Panc1 (cell line): ENCODE data around the gene TREML2. TPM values are rescaled to one million over a fixed set of nuclear protein-coding genes. Genes with fewer than 3 reads are reported as not detected.

ENCODE experiments used
- ATAC-seq: fragments of 200-7000 bp; cut with Tn5 transposase; 2 replicates; pipeline ENCODE4 v1.9.1; 2020; ENCODE audit warnings: mild to moderate bottlenecking, moderate library complexity
- BruUV-seq: library from RNA; stranded (reverse); fragments of 400-500 nt; replicated peaks from 2 replicates; lab custom pipeline; 2021; lab: Mats Ljungman, UMichigan
- CTCF ChIA-PET: fragments of 300-600 bp; sonication (Branson Sonifier 250); formaldehyde crosslinking; loops from one replicate; lab custom pipeline; 2022; ENCODE audit warnings: antibody characterized with exemption; lab: Charles Lee
- POLR2A ChIA-PET: fragments of 300-600 bp; sonication (Branson Sonifier 250); formaldehyde crosslinking; loops from one replicate; lab custom pipeline; 2022; ENCODE audit warnings: antibody characterized with exemption; lab: Charles Lee
- DNase-seq: peaks from one replicate; pipeline ENCODE4 v3.0.0-alpha.2; 2010; ENCODE audit warnings: low read depth, low spot score
- H3K27ac ChIP-seq: 2 replicates; pipeline ENCODE4 v1.5.1; 2011; ENCODE audit warnings: mild to moderate bottlenecking, low read length, inconsistent platforms
- H3K27me3 ChIP-seq: fragments of 200-500 bp; sonication (Bioruptor generic); 2 replicates; pipeline ENCODE4 v1.6.0; 2014; ENCODE audit warnings: low read length, inconsistent platforms; ENCODE audit not compliant: control insufficient read depth, insufficient read depth
- H3K36me3 ChIP-seq: fragments of 200-500 bp; sonication (Bioruptor generic); 2 replicates; pipeline ENCODE4 v1.5.1; 2014; ENCODE audit warnings: inconsistent platforms, mild to moderate bottlenecking, low read length, moderate library complexity; ENCODE audit not compliant: control insufficient read depth, insufficient read depth
- H3K4me1 ChIP-seq: 2 replicates; pipeline ENCODE4 v1.5.1; 2011; ENCODE audit warnings: inconsistent platforms, mild to moderate bottlenecking, low read length, moderate library complexity; ENCODE audit not compliant: control insufficient read depth, insufficient read depth
- H3K4me3 ChIP-seq, 2 experiments: 2 replicates each; pipeline ENCODE4 v1.5.1; 2011 to 2012; ENCODE audit warnings: low read depth in 2 of 2, low read length in 2 of 2, mild to moderate bottlenecking in 2 of 2, inconsistent platforms in 1 of 2, moderate library complexity in 1 of 2
- H3K9me3 ChIP-seq: fragments of 200-500 bp; sonication (Bioruptor generic); 2 replicates; pipeline ENCODE4 v1.5.1; 2014; ENCODE audit warnings: low read depth, mild to moderate bottlenecking, inconsistent platforms, low read length, moderate library complexity; ENCODE audit not compliant: control insufficient read depth, insufficient read depth
- CTCF ChIP-seq: fragments of 450-650 bp; IDR thresholded peaks from 2 replicates; pipeline ENCODE4 v1.5.1; 2017; ENCODE audit warnings: mild to moderate bottlenecking
- POLR2AphosphoS5 ChIP-seq: IDR thresholded peaks from 2 replicates; pipeline ENCODE4 v1.6.1; 2012; ENCODE audit warnings: mild to moderate bottlenecking, low read depth, low read length, moderate library complexity
- SIN3A ChIP-seq: IDR thresholded peaks from 2 replicates; pipeline ENCODE4 v1.6.1; 2012; ENCODE audit warnings: low read depth, mild to moderate bottlenecking, low read length, moderate library complexity, borderline replicate concordance; ENCODE audit not compliant: insufficient read depth
- TCF7L2 ChIP-seq: IDR thresholded peaks from 2 replicates; pipeline ENCODE4 v1.6.1; 2011; ENCODE audit warnings: mild to moderate bottlenecking, low read depth, low read length, inconsistent platforms
- in situ Hi-C: cut with HindIII; loops from 2 replicates; pipeline ENCODE4 v1.10.0; 2016; ENCODE audit warnings: low sequenced_read_pairs, low pct_unique_long_range_greater_than_20kb
- intact Hi-C: fragments of 100-400 bp; cut with micrococcal nuclease; formaldehyde crosslinking; loops from one replicate; pipeline ENCODE4 v1.10.0; 2022; ENCODE audit not compliant: unreplicated experiment
- total RNA-seq: library from RNA; stranded (reverse); gene quantifications from one replicate; pipeline ENCODE4 v1.2.1, GENCODE V29; 2021; ENCODE audit not compliant: unreplicated experiment
- TF ChIP-seq, protein P1 (sequence below), 2 experiments: IDR thresholded peaks; 2 replicates each; pipeline ENCODE4 v1.6.1; 2011 to 2012; ENCODE audit warnings: low read depth in 2 of 2, control low read depth in 1 of 2, low read length in 1 of 2, mild to moderate bottlenecking in 1 of 2, moderate library complexity in 1 of 2; ENCODE audit not compliant: insufficient read depth in 1 of 2

Gene TREML2
- total RNA-seq, 1 experiment from 2014 or later, result not detected

- Histone ChIP-seq H3K36me3 (no peaks in the 10 kb centered on the region), H3K4me1 (no peaks in the 10 kb centered on the region), H3K27ac (no peak within 1 kb of the TSS), H3K4me3 (no peak within 1 kb of the TSS), H3K27me3 (peaks cover 7% of the 10 kb centered on the region; the same call in 1 of the 2 replicates), H3K9me3 (no peaks in the 10 kb centered on the region)
- no peak for DNase-seq
- in situ Hi-C loops (no loop called here), intact Hi-C loops (loop anchor here (10.0 kb wide), 1 partner anchor 58 kb away; no protein-coding TSS in a partner anchor)
- TF ChIP-seq, protein P1, sequence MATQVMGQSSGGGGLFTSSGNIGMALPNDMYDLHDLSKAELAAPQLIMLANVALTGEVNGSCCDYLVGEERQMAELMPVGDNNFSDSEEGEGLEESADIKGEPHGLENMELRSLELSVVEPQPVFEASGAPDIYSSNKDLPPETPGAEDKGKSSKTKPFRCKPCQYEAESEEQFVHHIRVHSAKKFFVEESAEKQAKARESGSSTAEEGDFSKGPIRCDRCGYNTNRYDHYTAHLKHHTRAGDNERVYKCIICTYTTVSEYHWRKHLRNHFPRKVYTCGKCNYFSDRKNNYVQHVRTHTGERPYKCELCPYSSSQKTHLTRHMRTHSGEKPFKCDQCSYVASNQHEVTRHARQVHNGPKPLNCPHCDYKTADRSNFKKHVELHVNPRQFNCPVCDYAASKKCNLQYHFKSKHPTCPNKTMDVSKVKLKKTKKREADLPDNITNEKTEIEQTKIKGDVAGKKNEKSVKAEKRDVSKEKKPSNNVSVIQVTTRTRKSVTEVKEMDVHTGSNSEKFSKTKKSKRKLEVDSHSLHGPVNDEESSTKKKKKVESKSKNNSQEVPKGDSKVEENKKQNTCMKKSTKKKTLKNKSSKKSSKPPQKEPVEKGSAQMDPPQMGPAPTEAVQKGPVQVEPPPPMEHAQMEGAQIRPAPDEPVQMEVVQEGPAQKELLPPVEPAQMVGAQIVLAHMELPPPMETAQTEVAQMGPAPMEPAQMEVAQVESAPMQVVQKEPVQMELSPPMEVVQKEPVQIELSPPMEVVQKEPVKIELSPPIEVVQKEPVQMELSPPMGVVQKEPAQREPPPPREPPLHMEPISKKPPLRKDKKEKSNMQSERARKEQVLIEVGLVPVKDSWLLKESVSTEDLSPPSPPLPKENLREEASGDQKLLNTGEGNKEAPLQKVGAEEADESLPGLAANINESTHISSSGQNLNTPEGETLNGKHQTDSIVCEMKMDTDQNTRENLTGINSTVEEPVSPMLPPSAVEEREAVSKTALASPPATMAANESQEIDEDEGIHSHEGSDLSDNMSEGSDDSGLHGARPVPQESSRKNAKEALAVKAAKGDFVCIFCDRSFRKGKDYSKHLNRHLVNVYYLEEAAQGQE (IDR thresholded peaks at IDR 0.05; ENCODE audit: insufficient read depth in 1 of 2, low read depth in 2 of 2, low read length in 1 of 2), result no peak
- no peak for TF ChIP-seq POLR2AphosphoS5
- TF ChIP-seq TCF7L2, result no peak
- no peak for TF ChIP-seq SIN3A
- no peak for TF ChIP-seq CTCF
- ChIA-PET POLR2A (no interaction called here), CTCF (no interaction called here)
- no TSS peak for BruUV-seq
- ATAC-seq, result no peak
Observed at GRCh38 chr6:41162687-41163418, 38.1 kb downstream of the TREML2 start, which contains the start of gene TREM2. Gene TREM2 (minus strand): TSS chr6:41163116. CDS start chr6:41163082, 34 bp downstream.

- DNase-seq (no peak), ATAC-seq (no peak)
- no TSS peak for BruUV-seq
- intact Hi-C loops (loop anchor here (10.0 kb wide), 1 partner anchor 57 kb away; no protein-coding TSS in a partner anchor), in situ Hi-C loops (no loop called here)
- CTCF ChIA-PET, result no interaction called here
- Histone ChIP-seq H3K4me3 (no peak overlapping the region), H3K36me3 (no peaks in the 10 kb centered on the region), H3K9me3 (no peaks in the 10 kb centered on the region), H3K4me1 (no peaks in the 10 kb centered on the region), H3K27me3 (peaks cover 7% of the 10 kb centered on the region; the same call in 1 of the 2 replicates), H3K27ac (no peak overlapping the region)
- no peak for TF ChIP-seq SIN3A
- TF ChIP-seq CTCF, result no peak
- TF ChIP-seq, protein P1 (IDR thresholded peaks at IDR 0.05; ENCODE audit: insufficient read depth in 1 of 2, low read depth in 2 of 2, low read length in 1 of 2), result no peak
- no peak for TF ChIP-seq POLR2AphosphoS5
- TF ChIP-seq TCF7L2, result no peak
- POLR2A ChIA-PET, result no interaction called here
Observed at GRCh38 chr6:41161851-41162552, 38.9 kb downstream of the TREML2 start.
